Measurements from ENCODE around the gene USH1C.

DNA sequence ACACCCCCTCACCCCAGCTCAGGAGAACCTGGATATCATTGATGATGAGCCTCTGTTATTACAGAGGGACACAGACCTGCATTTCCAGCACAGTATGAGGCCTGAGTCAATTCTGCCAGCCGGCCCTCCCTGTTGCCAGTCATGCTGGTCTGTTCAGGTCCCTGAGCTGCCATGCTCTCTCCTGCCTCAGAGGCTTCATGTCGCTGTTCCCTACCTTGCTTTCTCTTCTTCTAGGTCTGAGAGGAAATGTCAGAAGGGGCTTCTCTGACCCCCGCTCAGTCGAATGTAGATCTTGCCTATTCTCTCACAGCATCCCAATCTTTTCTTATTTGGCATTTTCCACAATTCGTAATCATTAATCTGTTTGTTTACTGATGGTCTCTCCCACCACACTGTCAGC lies 45.7 kb downstream of the USH1C start:
- TF ChIP-seq, protein P1, sequence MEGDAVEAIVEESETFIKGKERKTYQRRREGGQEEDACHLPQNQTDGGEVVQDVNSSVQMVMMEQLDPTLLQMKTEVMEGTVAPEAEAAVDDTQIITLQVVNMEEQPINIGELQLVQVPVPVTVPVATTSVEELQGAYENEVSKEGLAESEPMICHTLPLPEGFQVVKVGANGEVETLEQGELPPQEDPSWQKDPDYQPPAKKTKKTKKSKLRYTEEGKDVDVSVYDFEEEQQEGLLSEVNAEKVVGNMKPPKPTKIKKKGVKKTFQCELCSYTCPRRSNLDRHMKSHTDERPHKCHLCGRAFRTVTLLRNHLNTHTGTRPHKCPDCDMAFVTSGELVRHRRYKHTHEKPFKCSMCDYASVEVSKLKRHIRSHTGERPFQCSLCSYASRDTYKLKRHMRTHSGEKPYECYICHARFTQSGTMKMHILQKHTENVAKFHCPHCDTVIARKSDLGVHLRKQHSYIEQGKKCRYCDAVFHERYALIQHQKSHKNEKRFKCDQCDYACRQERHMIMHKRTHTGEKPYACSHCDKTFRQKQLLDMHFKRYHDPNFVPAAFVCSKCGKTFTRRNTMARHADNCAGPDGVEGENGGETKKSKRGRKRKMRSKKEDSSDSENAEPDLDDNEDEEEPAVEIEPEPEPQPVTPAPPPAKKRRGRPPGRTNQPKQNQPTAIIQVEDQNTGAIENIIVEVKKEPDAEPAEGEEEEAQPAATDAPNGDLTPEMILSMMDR (IDR thresholded peaks at IDR 0.05): no peak
- TF ChIP-seq POLR2A (IDR thresholded peaks at IDR 0.05) (no peak), EP300 (IDR thresholded peaks at IDR 0.05) (no peak)

Data from tibial nerve (tissue), 4 donors.